Neural cell (in vitro differentiated cells): ENCODE results near the gene NTN4. TPM values are rescaled to one million over a fixed set of nuclear protein-coding genes. Genes with fewer than 3 reads are reported as not detected.

ENCODE experiments used
- H2AFZ ChIP-seq: fragments of 200-600, 300-800 bp; sonication (generic), shearing (Covaris generic); 2 replicates; pipeline ENCODE4 v1.6.0; 2014; ENCODE audit warnings: low read depth, mild to moderate bottlenecking, antibody characterized with exemption, low read length, moderate library complexity
- H3F3A ChIP-seq: fragments of 200-600 bp; shearing (Covaris generic); 2 replicates; pipeline ENCODE4 v1.6.1; 2016; ENCODE audit warnings: mild to moderate bottlenecking, moderate library complexity, mixed read lengths, antibody characterized with exemption, low read length; ENCODE audit not compliant: insufficient read depth, poor library complexity, severe bottlenecking
- H3K27ac ChIP-seq: fragments of 200-600, 300-800 bp; sonication (generic), shearing (Covaris generic); 2 replicates; pipeline ENCODE4 v1.5.1; 2014; ENCODE audit warnings: mild to moderate bottlenecking, low read length, moderate library complexity
- H3K27me3 ChIP-seq: fragments of 300-800, 200-600 bp; sonication (generic), shearing (Covaris generic); 2 replicates; pipeline ENCODE4 v1.6.0; 2014; ENCODE audit warnings: mild to moderate bottlenecking, low read depth, low read length, moderate library complexity; ENCODE audit not compliant: insufficient read depth
- H3K36me3 ChIP-seq: fragments of 300-800, 200-600 bp; sonication (generic), shearing (Covaris generic); 2 replicates; pipeline ENCODE4 v1.5.1; 2014; ENCODE audit warnings: mild to moderate bottlenecking, antibody characterized with exemption, low read length, moderate library complexity; ENCODE audit not compliant: insufficient read depth
- H3K4me2 ChIP-seq: fragments of 300-800, 200-600 bp; sonication (generic), shearing (Covaris generic); 2 replicates; pipeline ENCODE4 v1.6.0; 2014; ENCODE audit warnings: mild to moderate bottlenecking, low read length
- H3K4me3 ChIP-seq: fragments of 300-800, 200-600 bp; sonication (generic), shearing (Covaris generic); 2 replicates; pipeline ENCODE4 v1.5.1; 2014; ENCODE audit warnings: mild to moderate bottlenecking, low read length, moderate library complexity
- H3K79me2 ChIP-seq: fragments of 200-600 bp; shearing (Covaris generic); replicated peaks from 2 replicates; pipeline ENCODE4 v1.6.0; 2014; ENCODE audit warnings: mild to moderate bottlenecking, low read length, moderate library complexity; ENCODE audit not compliant: insufficient read depth
- H3K9ac ChIP-seq: fragments of 300-800, 200-600 bp; sonication (generic), shearing (Covaris generic); 2 replicates; pipeline ENCODE4 v1.6.1; 2016; ENCODE audit warnings: mild to moderate bottlenecking, low read length, mixed read lengths
- H3K9me2 ChIP-seq: fragments of 200-600 bp; shearing (Covaris generic); 2 replicates; pipeline ENCODE4 v1.6.1; 2016; ENCODE audit warnings: mild to moderate bottlenecking, low read length, mixed read lengths; ENCODE audit not compliant: insufficient read depth
- H3K9me3 ChIP-seq: fragments of 200-600, 300-800 bp; sonication (generic), shearing (Covaris generic); 2 replicates; pipeline ENCODE4 v1.6.1; 2016; ENCODE audit warnings: mild to moderate bottlenecking, mixed run types, low read length, moderate library complexity, mixed read lengths
- H4K20me1 ChIP-seq: fragments of 200-600 bp; shearing (Covaris generic); 2 replicates; pipeline ENCODE4 v1.6.1; 2016; ENCODE audit warnings: mild to moderate bottlenecking, mixed run types; ENCODE audit not compliant: insufficient read depth
- CTCF ChIP-seq: fragments of 450-650 bp; IDR thresholded peaks from 2 replicates; pipeline ENCODE4 v1.5.1; 2014; ENCODE audit warnings: antibody characterized with exemption, mild to moderate bottlenecking, moderate library complexity; ENCODE audit not compliant: poor library complexity, severe bottlenecking
- EP300 ChIP-seq: fragments of 450-650 bp; conservative IDR thresholded peaks from 2 replicates; pipeline ENCODE4 v1.6.1; 2014; ENCODE audit warnings: antibody characterized with exemption, mild to moderate bottlenecking, moderate library complexity; ENCODE audit not compliant: poor library complexity, severe bottlenecking
- EZH2 ChIP-seq: fragments of 200-600, 300-800 bp; shearing (Covaris generic), sonication (generic); IDR thresholded peaks from 2 replicates; pipeline ENCODE4 v1.6.1; 2014; ENCODE audit warnings: antibody characterized with exemption, low read length, borderline replicate concordance, mild to moderate bottlenecking; ENCODE audit not compliant: insufficient read depth, poor library complexity, severe bottlenecking
- MXI1 ChIP-seq: fragments of 450-650 bp; conservative IDR thresholded peaks from 2 replicates; pipeline ENCODE4 v1.6.1; 2014; ENCODE audit warnings: antibody characterized with exemption, mild to moderate bottlenecking; ENCODE audit not compliant: poor library complexity, severe bottlenecking
- POLR2AphosphoS5 ChIP-seq: IDR thresholded peaks from 2 replicates; pipeline ENCODE4 v1.6.1; 2012
- RAD21 ChIP-seq: fragments of 450-650 bp; conservative IDR thresholded peaks from 2 replicates; pipeline ENCODE4 v1.6.1; 2014; ENCODE audit warnings: antibody characterized with exemption, mild to moderate bottlenecking, moderate library complexity
- REST ChIP-seq: IDR thresholded peaks from 2 replicates; pipeline ENCODE4 v1.6.1; 2012; ENCODE audit warnings: borderline replicate concordance
- SMC3 ChIP-seq: fragments of 450-650 bp; conservative IDR thresholded peaks from 2 replicates; pipeline ENCODE4 v1.6.1; 2014; ENCODE audit warnings: antibody characterized with exemption, mild to moderate bottlenecking, moderate library complexity; ENCODE audit not compliant: poor library complexity
- TAF1 ChIP-seq: IDR thresholded peaks from 2 replicates; pipeline ENCODE4 v1.6.1; 2012; ENCODE audit warnings: low read depth
- polyA plus RNA-seq: library from polyadenylated mRNA; depleted of rRNA; stranded (reverse); fragments of >200 nt; gene quantifications from 2 replicates; pipeline ENCODE4 v1.2.3, GENCODE V29; 2014
- small RNA-seq, 3 experiments: library from RNA; depleted of rRNA; stranded (forward); fragments of <200 nt; gene quantifications; one replicate each; pipeline ENCODE3, GENCODE V24; 2012

NTN4 gene
- polyA plus RNA-seq, 1 donor from 2014 or later, result 12.4 TPM

GRCh38 chr12:95608252-95609033 lies 182.1 kb downstream of the NTN4 start:
- no peaks in the 10 kb centered on the region for H3K36me3 ChIP-seq
- H3F3A ChIP-seq, result no peaks in the 10 kb centered on the region
- no peaks in the 10 kb centered on the region for H3K9me3 ChIP-seq
- TF ChIP-seq EP300 (no peak), POLR2AphosphoS5 (no peak), EZH2 (no peak), MXI1 (no peak), REST (no peak), TAF1 (no peak), CTCF (no peak), RAD21 (no peak), SMC3 (no peak)
- H3K9me2 ChIP-seq, result no peaks in the 10 kb centered on the region
- H3K9ac ChIP-seq, result no peak overlapping the region
- H3K4me2 ChIP-seq, result no peak overlapping the region
- no peaks in the 10 kb centered on the region for H3K27me3 ChIP-seq
- no peak overlapping the region for H3K27ac ChIP-seq
- H3K4me3 ChIP-seq, result no peak overlapping the region
- H4K20me1 ChIP-seq, result no peaks in the 10 kb centered on the region
- H3K79me2 ChIP-seq, result no peaks in the 10 kb centered on the region
- H2AFZ ChIP-seq, result no peak overlapping the region

Small RNA genes within 50 kb of the gene (small RNA-seq; reads per million reads assigned to genes)
- gene RF00019, result 0 to 1.2 (median 0) reads per million in 3 experiments
- 0 reads per million in 3 experiments for gene RNU6-247P

Other genes starting within 250 kb of the NTN4 start
- 3.2 and 3.7 TPM in 2 replicates for gene USP44, start 239.3 kb downstream of the NTN4 start, polyA plus RNA-seq
- 42.1 and 47.8 TPM in 2 replicates for gene SNRPF, start 68.2 kb upstream of the NTN4 start, polyA plus RNA-seq
- 0.16 TPM in 1 of 2 replicates, not detected in the other for gene CCDC38, start 151.8 kb upstream of the NTN4 start, polyA plus RNA-seq
- gene AMDHD1, start 152.6 kb upstream of the NTN4 start, polyA plus RNA-seq, result 0.20 TPM in 1 of 2 replicates, not detected in the other
- 0.06 TPM in 1 of 2 replicates, not detected in the other for gene HAL, start 205.6 kb upstream of the NTN4 start, polyA plus RNA-seq
- 54.1 and 55.3 TPM in 2 replicates for gene LTA4H, start 244.8 kb upstream of the NTN4 start, polyA plus RNA-seq